ENCODE results near the gene ACAD11. TPM values are rescaled to one million over a fixed set of nuclear protein-coding genes. Genes with fewer than 3 reads are reported as not detected.

Gene ACAD11
- total RNA-seq, 3 donors from 2014 or later (not counting 1 experiment from before 2014, with no cell fraction given) = 15.8 to 30.6 (median 25.2) TPM

GRCh38 chr3:132537297-132537696 is 122.3 kb downstream of the ACAD11 start:
- no peak for TF ChIP-seq CTCF (IDR thresholded peaks at IDR 0.05)
- WGBS (ENCODE audit: insufficient coverage) = 100% methylated on average over 1 of the region's 1 CpG
- Mint-ChIP-seq H3K27ac (peak overlapping the region in 1 of 2 donors; percentile 25), H3K4me3 (no peak overlapping the region), H3K27me3 (ENCODE audit: low read depth in 2 of 2) (no peaks in the 10 kb centered on the region), H3K4me1 (peaks cover 4 to 5% of the 10 kb centered on the region in 2 donors), H3K9me3 (no peaks in the 10 kb centered on the region), H3K36me3 (peaks cover 14% of the 10 kb centered on the region)
- DNase-seq = no peak
- Histone ChIP-seq H3K4me3 (ENCODE audit: low read length) (no peak overlapping the region), H3K9me3 (ENCODE audit: control insufficient read depth, insufficient read depth, low read length) (no peaks in the 10 kb centered on the region), H3K27me3 (ENCODE audit: control insufficient read depth, insufficient read depth, low read length) (no peaks in the 10 kb centered on the region), H3K27ac (ENCODE audit: low read length) (no peak overlapping the region), H3K4me1 (ENCODE audit: control insufficient read depth, insufficient read depth, low read length) (no peaks in the 10 kb centered on the region), H3K36me3 (ENCODE audit: control insufficient read depth, insufficient read depth, low read length) (peaks cover 49% of the 10 kb centered on the region)
- intact Hi-C loops (cut with micrococcal nuclease) = no loop called here
- no peak for ATAC-seq

- Histone ChIP-seq H3K36me3 (ENCODE audit: control insufficient read depth, insufficient read depth, low read length) (peaks cover 49% of the 10 kb centered on the region), H3K4me3 (ENCODE audit: low read length) (no peak overlapping the region), H3K9me3 (ENCODE audit: control insufficient read depth, insufficient read depth, low read length) (no peaks in the 10 kb centered on the region), H3K27me3 (ENCODE audit: control insufficient read depth, insufficient read depth, low read length) (no peaks in the 10 kb centered on the region), H3K27ac (ENCODE audit: low read length) (no peak overlapping the region), H3K4me1 (ENCODE audit: control insufficient read depth, insufficient read depth, low read length) (no peaks in the 10 kb centered on the region)
- 88% methylated on average over 3 of the region's 3 CpGs for WGBS (ENCODE audit: insufficient coverage)
- H3K4me1 Mint-ChIP-seq = peaks cover 4 to 5% of the 10 kb centered on the region in 2 donors
- H3K36me3 Mint-ChIP-seq = peaks cover 14% of the 10 kb centered on the region
- intact Hi-C loops (cut with micrococcal nuclease) = loop anchor here (1.0 kb wide), 1 partner anchor 106 kb away; no protein-coding TSS in a partner anchor
- no peaks in the 10 kb centered on the region for H3K9me3 Mint-ChIP-seq
- no peak overlapping the region for H3K4me3 Mint-ChIP-seq
- no peak for TF ChIP-seq CTCF (IDR thresholded peaks at IDR 0.05)
- no peaks in the 10 kb centered on the region for H3K27me3 Mint-ChIP-seq (ENCODE audit: low read depth in 2 of 2)
- ATAC-seq (no peak), DNase-seq (no peak)
- H3K27ac Mint-ChIP-seq = peak overlapping the region in 1 of 2 donors; percentile 25
Observed at GRCh38 chr3:132536442-132537153, 123.0 kb downstream of the ACAD11 start.

- no peaks in the 10 kb centered on the region for H3K27me3 ChIP-seq (ENCODE audit: control insufficient read depth, insufficient read depth, low read length)
- H3K36me3 ChIP-seq (ENCODE audit: control insufficient read depth, insufficient read depth, low read length) = peaks cover 51% of the 10 kb centered on the region
- H3K27ac Mint-ChIP-seq = no peak overlapping the region
- no peaks in the 10 kb centered on the region for H3K9me3 Mint-ChIP-seq
- H3K4me1 Mint-ChIP-seq = peaks cover 4 to 5% of the 10 kb centered on the region in 2 donors
- 77% methylated on average over 6 of the region's 7 CpGs for WGBS (ENCODE audit: insufficient coverage)
- peaks cover 14% of the 10 kb centered on the region for H3K36me3 Mint-ChIP-seq
- no peak overlapping the region for H3K27ac ChIP-seq (ENCODE audit: low read length)
- peak; percentile 80 for TF ChIP-seq CTCF (IDR thresholded peaks at IDR 0.05)
- no peaks in the 10 kb centered on the region for H3K4me1 ChIP-seq (ENCODE audit: control insufficient read depth, insufficient read depth, low read length)
- H3K9me3 ChIP-seq (ENCODE audit: control insufficient read depth, insufficient read depth, low read length) = no peaks in the 10 kb centered on the region
- no peak overlapping the region for H3K4me3 Mint-ChIP-seq
- no peak overlapping the region for H3K4me3 ChIP-seq (ENCODE audit: low read length)
- ATAC-seq = peak in 2 of 3 donors; percentile 58 to 64
- no peaks in the 10 kb centered on the region for H3K27me3 Mint-ChIP-seq (ENCODE audit: low read depth in 2 of 2)
- DNase-seq = peak; percentile 17 to 73
- intact Hi-C loops (cut with micrococcal nuclease) = loop anchor here (1.0 kb wide), 1 partner anchor 106 kb away; no protein-coding TSS in a partner anchor
Observed at GRCh38 chr3:132535575-132536441, 123.8 kb downstream of the ACAD11 start.

All from natural killer cell (primary cell).